Transverse colon (tissue), 4 donors: ENCODE results near the gene RCL1. TPM values are rescaled to one million over a fixed set of nuclear protein-coding genes. Genes with fewer than 3 reads are reported as not detected.

ENCODE experiments used
- DNase-seq: peaks from one replicate; pipeline ENCODE4 v3.0.0-alpha.2; 2019
- H3K27ac ChIP-seq, 4 donors: fragments of 200-600 bp; sonication (generic); 2 replicates each; pipeline ENCODE4 v1.5.1; 2016 to 2018; ENCODE audit warnings: inconsistent platforms in 4 of 4
- H3K27me3 ChIP-seq: fragments of 200-600 bp; sonication (generic); 2 replicates; pipeline ENCODE4 v1.5.1; 2017; ENCODE audit warnings: inconsistent platforms
- H3K36me3 ChIP-seq, 4 donors: fragments of 200-600 bp; sonication (generic); 2 replicates each; pipeline ENCODE4 v1.5.1; 2017 to 2019; ENCODE audit warnings: inconsistent platforms in 4 of 4
- H3K4me1 ChIP-seq, 4 donors: fragments of 200-600 bp; sonication (generic); 2 replicates each; pipeline ENCODE4 v1.5.1; 2017 to 2020; ENCODE audit warnings: inconsistent platforms in 4 of 4
- H3K4me3 ChIP-seq, 4 donors: fragments of 200-600 bp; sonication (generic); 1 replicate in 1 of 4; 2 replicates in 3 of 4; pipeline versions ENCODE4 v1.5.1 to v1.6.1; 2017 to 2019; ENCODE audit warnings: inconsistent platforms in 4 of 4
- H3K9me3 ChIP-seq, 2 donors: fragments of 200-600 bp; sonication (generic); 2 replicates each; pipeline ENCODE4 v1.5.1; 2017 to 2019; ENCODE audit warnings: inconsistent platforms in 2 of 2
- CTCF ChIP-seq, 5 experiments: fragments of 200-600 bp in 3 of 5; fragments of 450-650 bp in 2 of 5; sonication (generic) in 3 of 5; IDR thresholded peaks; 1 replicate in 2 of 5; 2 replicates in 3 of 5; pipeline ENCODE4 v1.5.1; 2016 to 2017; ENCODE audit warnings: antibody characterized with exemption in 5 of 5, inconsistent platforms in 3 of 5, mild to moderate bottlenecking in 2 of 5, moderate library complexity in 1 of 5
- EP300 ChIP-seq: sonication (generic); formaldehyde crosslinking; IDR thresholded peaks from one replicate; pipeline ENCODE4 v1.6.1; 2017; ENCODE audit warnings: antibody characterized with exemption, low read depth
- POLR2A ChIP-seq: fragments of 450-650 bp; IDR thresholded peaks from one replicate; pipeline ENCODE4 v1.6.1; 2016; ENCODE audit warnings: antibody characterized with exemption, mild to moderate bottlenecking, moderate library complexity
- POLR2AphosphoS5 ChIP-seq, 3 donors: sonication (generic); formaldehyde crosslinking; IDR thresholded peaks; one replicate each; pipeline ENCODE4 v1.6.1; 2016; ENCODE audit warnings: antibody characterized with exemption in 3 of 3
- WGBS, 2 donors: methylation state at CpG; one replicate each; pipeline ENCODE4 v1.1.5; 2018; ENCODE audit warnings: low coverage in 1 of 2; 5-methylcytosine and 5-hydroxymethylcytosine counted together
- in situ Hi-C, 4 donors: fragments of 200-750 bp; cut with MboI; loops; one replicate each; pipeline versions ENCODE4 v1.15.0 to v1.15.1; 2017; ENCODE audit warnings: low sequenced_read_pairs in 3 of 4, low pct_ligation_motif_present in 1 of 4, low pct_unique_long_range_greater_than_20kb in 1 of 4
- intact Hi-C: fragments of 100-400 bp; cut with DNase I; formaldehyde crosslinking; loops from one replicate; pipeline ENCODE4 v1.15.1; 2023; ENCODE audit warnings: low total_unique reads
- total RNA-seq, 4 donors: library from RNA; depleted of rRNA; stranded (reverse); fragments of >200 nt; gene quantifications; one replicate each; pipeline ENCODE4 v1.1.0, GENCODE V29; 2016

RCL1 gene
- total RNA-seq, 4 donors from 2014 or later, result 2.6 to 23.5 (median 7.3) TPM

DNA sequence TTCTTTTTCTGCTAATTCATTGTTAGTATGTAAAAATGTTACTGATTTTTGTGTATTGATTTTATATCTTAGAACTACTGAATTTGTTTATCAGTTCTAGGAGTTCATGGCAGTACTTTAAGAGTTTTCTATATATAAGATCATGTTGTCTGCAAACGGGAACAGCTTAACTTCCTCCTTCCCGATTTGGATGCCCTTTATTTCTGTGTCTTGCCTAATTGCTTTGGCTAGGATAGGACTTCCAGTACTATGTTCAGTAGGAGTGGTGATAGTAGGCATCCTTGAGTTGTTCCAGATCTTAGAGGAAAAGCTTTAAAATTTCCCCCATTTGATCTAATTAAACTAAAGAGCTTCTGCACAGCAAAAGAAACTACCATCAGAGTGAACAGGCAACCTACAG is 20.1 kb downstream of the RCL1 start:
- no peak overlapping the region for H3K27ac ChIP-seq
- H3K9me3 ChIP-seq, result peaks cover 0 to 6% of the 10 kb centered on the region in 2 donors
- no peak for DNase-seq
- no peak overlapping the region for H3K4me3 ChIP-seq
- in situ Hi-C loops, result no loop called here
- TF ChIP-seq POLR2A (no peak), CTCF (IDR thresholded peaks at IDR 0.05) (no peak), POLR2AphosphoS5 (IDR thresholded peaks at IDR 0.05) (no peak), EP300 (no peak)
- intact Hi-C loops, result no loop called here
- peaks cover 0 to 27% (median 8%) of the 10 kb centered on the region in 4 donors for H3K4me1 ChIP-seq
- H3K36me3 ChIP-seq, result no peaks in the 10 kb centered on the region
- 51 to 54% methylated on average over 2 of the region's 2 CpGs for WGBS, 2 donors
- H3K27me3 ChIP-seq, result no peaks in the 10 kb centered on the region

- TF ChIP-seq POLR2A, result no peak
- TF ChIP-seq POLR2AphosphoS5 (IDR thresholded peaks at IDR 0.05), result no peak
- TF ChIP-seq CTCF (IDR thresholded peaks at IDR 0.05), result no peak
- TF ChIP-seq EP300, result no peak
These were observed 22.2 kb downstream of the RCL1 start for GRCh38 chr9:4814913-4815312.

GRCh38 chr9:4815381-4815956 is 22.7 kb downstream of the RCL1 start:
- 89% methylated on average over 7 of the region's 7 CpGs; no CpG with 5 or more reads in 1 of the 2 donors for WGBS, 2 donors
- H3K27ac ChIP-seq, result peak overlapping the region in 1 of 4 donors; percentile 35
- in situ Hi-C loops, result no loop called here

More at GRCh38 chr9:4814913-4815312, 22.2 kb downstream of the RCL1 start:
- Histone ChIP-seq H3K4me1 (peaks cover 0 to 22% (median 8%) of the 10 kb centered on the region in 4 donors), H3K36me3 (no peaks in the 10 kb centered on the region), H3K27me3 (no peaks in the 10 kb centered on the region), H3K27ac (peak overlapping the region in 1 of 4 donors; percentile 35), H3K4me3 (no peak overlapping the region), H3K9me3 (peaks cover 0 to 6% of the 10 kb centered on the region in 2 donors)
- in situ Hi-C loops (no loop called here), intact Hi-C loops (no loop called here)
- no peak for DNase-seq

DNA sequence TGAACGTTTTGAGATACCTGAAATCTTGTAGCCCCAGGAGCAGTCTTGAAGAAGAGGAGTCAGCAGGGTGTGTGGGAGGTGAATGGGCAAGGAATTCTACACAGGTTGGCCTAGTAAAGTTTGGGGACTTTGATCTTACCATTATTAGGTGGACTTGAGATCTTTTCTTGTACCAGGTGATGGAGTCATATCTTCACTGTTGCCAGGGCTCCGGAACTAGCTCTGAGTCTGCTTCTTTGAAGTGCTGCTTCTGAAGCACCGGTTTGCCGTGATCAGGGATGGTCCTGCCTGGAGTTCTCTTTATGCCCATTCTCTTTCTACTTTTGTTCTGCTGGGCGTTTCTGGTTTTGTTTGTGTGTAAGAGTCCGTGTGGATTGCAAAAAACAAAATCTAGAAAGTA is 27.4 kb downstream of the RCL1 start:
- intact Hi-C loops, result no loop called here
- in situ Hi-C loops, result no loop called here
- WGBS, 2 donors, result 50 to 68% methylated on average over 3 to 6 of the region's 6 CpGs
- H3K9me3 ChIP-seq, result no peaks in the 10 kb centered on the region
- H3K4me1 ChIP-seq, result peaks cover 0 to 23% (median 7%) of the 10 kb centered on the region in 4 donors
- no peak for TF ChIP-seq CTCF (IDR thresholded peaks at IDR 0.05)
- no peak for TF ChIP-seq POLR2AphosphoS5 (IDR thresholded peaks at IDR 0.05)
- no peak for TF ChIP-seq EP300
- TF ChIP-seq POLR2A, result no peak
- H3K27ac ChIP-seq, result no peak overlapping the region
- no peaks in the 10 kb centered on the region for H3K36me3 ChIP-seq
- no peaks in the 10 kb centered on the region for H3K27me3 ChIP-seq
- H3K4me3 ChIP-seq, result no peak overlapping the region
- DNase-seq, result no peak

More at GRCh38 chr9:4815381-4815956, 22.7 kb downstream of the RCL1 start:
- TF ChIP-seq POLR2A (no peak), EP300 (no peak)
- Histone ChIP-seq H3K4me1 (peaks cover 0 to 20% (median 6%) of the 10 kb centered on the region in 4 donors), H3K9me3 (peaks cover 0 to 6% of the 10 kb centered on the region in 2 donors), H3K27me3 (no peaks in the 10 kb centered on the region), H3K4me3 (no peak overlapping the region), H3K36me3 (no peaks in the 10 kb centered on the region)
- DNase-seq, result no peak
- intact Hi-C loops, result no loop called here

DNA sequence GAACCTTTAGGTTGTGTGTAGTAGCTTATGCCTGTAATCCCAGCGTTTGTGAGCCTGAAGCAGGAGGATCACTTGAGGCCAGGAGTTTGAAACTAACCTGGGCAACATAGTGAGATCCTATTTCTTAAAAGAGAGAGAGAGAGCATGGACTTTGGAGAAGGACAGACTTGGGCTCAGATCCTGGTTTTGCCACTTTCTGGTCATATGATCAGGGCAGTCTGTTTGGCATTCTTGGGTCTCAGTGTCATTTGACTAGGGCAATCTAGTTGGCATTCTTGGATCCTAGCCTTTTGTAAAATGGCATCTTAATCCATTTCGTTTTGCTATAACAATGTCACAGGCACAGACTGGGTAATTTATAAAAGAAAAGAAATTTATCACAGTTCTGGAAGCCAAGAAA is 28.4 kb downstream of the RCL1 start:
- DNase-seq, result no peak
- Histone ChIP-seq H3K9me3 (no peaks in the 10 kb centered on the region), H3K36me3 (no peaks in the 10 kb centered on the region), H3K27ac (no peak overlapping the region), H3K27me3 (no peaks in the 10 kb centered on the region), H3K4me3 (no peak overlapping the region), H3K4me1 (peaks cover 0 to 16% (median 4%) of the 10 kb centered on the region in 4 donors)
- WGBS, 2 donors, result 81 to 86% methylated on average over 2 of the region's 2 CpGs
- intact Hi-C loops (no loop called here), in situ Hi-C loops (no loop called here)
- TF ChIP-seq CTCF (IDR thresholded peaks at IDR 0.05), result no peak
- TF ChIP-seq POLR2A, result no peak
- no peak for TF ChIP-seq POLR2AphosphoS5 (IDR thresholded peaks at IDR 0.05)
- TF ChIP-seq EP300, result no peak
